Lung (tissue), 12 donors: Measurements from ENCODE around the gene GNG8. TPM values are rescaled to one million over a fixed set of nuclear protein-coding genes. Genes with fewer than 3 reads are reported as not detected.

Source experiments
- ATAC-seq: fragments of 200-7000 bp; cut with Tn5 transposase; one replicate; pipeline ENCODE4 v1.9.1; 2020; ENCODE audit warnings: moderate number of reproducible peaks; ENCODE audit not compliant: insufficient read depth, low FRiP score
- DNase-seq, 3 donors: peaks; one replicate each; pipeline ENCODE4 v3.0.0-alpha.2; 2013 to 2017
- H3K27ac ChIP-seq, 2 donors: one replicate each; pipeline ENCODE4 v1.5.1; 2013; ENCODE audit warnings: mild to moderate bottlenecking in 2 of 2, moderate library complexity in 2 of 2, control low read depth in 1 of 2, inconsistent platforms in 1 of 2, low read depth in 1 of 2, low read length in 1 of 2
- H3K27me3 ChIP-seq, 3 donors: one replicate each; pipeline ENCODE4 v1.5.1; 2013; ENCODE audit warnings: low read length in 2 of 3; ENCODE audit not compliant: control insufficient read depth in 3 of 3, insufficient read depth in 3 of 3
- H3K36me3 ChIP-seq, 4 donors: one replicate each; pipeline ENCODE4 v1.5.1; 2013; ENCODE audit warnings: low read length in 4 of 4, mild to moderate bottlenecking in 1 of 4, moderate library complexity in 1 of 4; ENCODE audit not compliant: control insufficient read depth in 4 of 4, insufficient read depth in 4 of 4
- H3K4me1 ChIP-seq, 5 donors: one replicate each; pipeline ENCODE4 v1.5.1; 2013; ENCODE audit warnings: low read length in 5 of 5, mild to moderate bottlenecking in 2 of 5, moderate library complexity in 1 of 5; ENCODE audit not compliant: control insufficient read depth in 5 of 5, insufficient read depth in 5 of 5
- H3K4me3 ChIP-seq: one replicate; pipeline ENCODE4 v1.5.1; 2013; ENCODE audit warnings: mild to moderate bottlenecking, control low read depth, moderate library complexity
- H3K9ac ChIP-seq, 2 donors: one replicate each; pipeline ENCODE4 v1.5.1; 2013; ENCODE audit warnings: low read length in 2 of 2, control low read depth in 1 of 2; ENCODE audit not compliant: insufficient read depth in 1 of 2
- H3K9me3 ChIP-seq, 4 donors: one replicate each; pipeline ENCODE4 v1.5.1; 2013; ENCODE audit warnings: low read length in 3 of 4, mild to moderate bottlenecking in 1 of 4, moderate library complexity in 1 of 4; ENCODE audit not compliant: control insufficient read depth in 4 of 4, insufficient read depth in 3 of 4
- WGBS, 2 donors: extraction: QIAGEN DNeasy Blood & Tissue Kit; methylation state at CpG; one replicate each; pipeline ENCODE4 v1.1.7; 2013; 5-methylcytosine and 5-hydroxymethylcytosine counted together
- polyA plus RNA-seq, 2 donors: library from polyadenylated mRNA; stranded (reverse); fragments of 200-250 nt; gene quantifications; one replicate each; pipeline ENCODE4 v1.2.1, GENCODE V29; 2013
- total RNA-seq, 2 donors: library from RNA; depleted of rRNA in 1 of 2; stranded (reverse); fragments of >200 nt in 1 of 2; gene quantifications; one replicate each; pipeline ENCODE4 v1.2.1, GENCODE V29; 2014 to 2021
- TF ChIP-seq, protein P1 (sequence below): IDR thresholded peaks from 2 replicates; pipeline ENCODE4 v1.5.1; 2012; ENCODE audit warnings: mild to moderate bottlenecking; ENCODE audit errors: control extremely low read depth, extremely low read depth
- donor health status: control.
- donor health status: control.
- donor health status: Bipolar disorder and iron deficiency.
- donor health status: healthy.
- donor health status: DM: yes; HTN: yes; CAD: no.

GNG8 gene
- total and polyA plus RNA-seq, 4 donors = not detected

- Histone ChIP-seq H3K9ac (no peak overlapping the region), H3K4me3 (no peak overlapping the region), H3K27me3 (no peaks in the 10 kb centered on the region), H3K4me1 (peaks cover 0 to 19% (median 7%) of the 10 kb centered on the region in 5 donors), H3K27ac (no peak overlapping the region), H3K9me3 (no peaks in the 10 kb centered on the region), H3K36me3 (peaks cover 0 to 15% (median 13%) of the 10 kb centered on the region in 4 donors)
- 11 to 16% methylated on average over 12 of the region's 12 CpGs for WGBS, 2 donors
- ATAC-seq (peak; percentile 74), DNase-seq (peak; percentile 85 to 89 (median 87))
- TF ChIP-seq, protein P1, sequence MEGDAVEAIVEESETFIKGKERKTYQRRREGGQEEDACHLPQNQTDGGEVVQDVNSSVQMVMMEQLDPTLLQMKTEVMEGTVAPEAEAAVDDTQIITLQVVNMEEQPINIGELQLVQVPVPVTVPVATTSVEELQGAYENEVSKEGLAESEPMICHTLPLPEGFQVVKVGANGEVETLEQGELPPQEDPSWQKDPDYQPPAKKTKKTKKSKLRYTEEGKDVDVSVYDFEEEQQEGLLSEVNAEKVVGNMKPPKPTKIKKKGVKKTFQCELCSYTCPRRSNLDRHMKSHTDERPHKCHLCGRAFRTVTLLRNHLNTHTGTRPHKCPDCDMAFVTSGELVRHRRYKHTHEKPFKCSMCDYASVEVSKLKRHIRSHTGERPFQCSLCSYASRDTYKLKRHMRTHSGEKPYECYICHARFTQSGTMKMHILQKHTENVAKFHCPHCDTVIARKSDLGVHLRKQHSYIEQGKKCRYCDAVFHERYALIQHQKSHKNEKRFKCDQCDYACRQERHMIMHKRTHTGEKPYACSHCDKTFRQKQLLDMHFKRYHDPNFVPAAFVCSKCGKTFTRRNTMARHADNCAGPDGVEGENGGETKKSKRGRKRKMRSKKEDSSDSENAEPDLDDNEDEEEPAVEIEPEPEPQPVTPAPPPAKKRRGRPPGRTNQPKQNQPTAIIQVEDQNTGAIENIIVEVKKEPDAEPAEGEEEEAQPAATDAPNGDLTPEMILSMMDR = peak; percentile 80
Measured at GRCh38 chr19:46614114-46614722, 21.8 kb downstream of the GNG8 start.

GRCh38 chr19:46613525-46613924 lies 22.5 kb downstream of the GNG8 start:
- no peaks in the 10 kb centered on the region for H3K9me3 ChIP-seq
- ATAC-seq = no peak
- no peak for DNase-seq
- 89 to 94% methylated on average over 22 of the region's 22 CpGs for WGBS, 2 donors
- peaks cover 3 to 22% (median 20%) of the 10 kb centered on the region in 4 donors for H3K36me3 ChIP-seq
- TF ChIP-seq, protein P1 = no peak
- H3K9ac ChIP-seq = no peak overlapping the region
- H3K27ac ChIP-seq = no peak overlapping the region
- H3K4me3 ChIP-seq = no peak overlapping the region
- H3K4me1 ChIP-seq = peaks cover 0 to 13% (median 5%) of the 10 kb centered on the region in 5 donors
- H3K27me3 ChIP-seq = no peaks in the 10 kb centered on the region

GRCh38 chr19:46611776-46612175 lies 24.2 kb downstream of the GNG8 start:
- ATAC-seq (no peak), DNase-seq (no peak)
- Histone ChIP-seq H3K27me3 (no peaks in the 10 kb centered on the region), H3K9ac (no peak overlapping the region), H3K4me3 (no peak overlapping the region), H3K4me1 (peaks cover 0 to 5% (median 4%) of the 10 kb centered on the region in 5 donors), H3K27ac (no peak overlapping the region), H3K9me3 (no peaks in the 10 kb centered on the region), H3K36me3 (peaks cover 5 to 40% (median 33%) of the 10 kb centered on the region in 4 donors)
- TF ChIP-seq, protein P1 = no peak
- 45 to 64% methylated on average over 6 of the region's 6 CpGs for WGBS, 2 donors
